Sigmoid colon (tissue), 7 donors: Measurements from ENCODE around the gene ADCY1. TPM values are rescaled to one million over a fixed set of nuclear protein-coding genes. Genes with fewer than 3 reads are reported as not detected.
A peak's percentile ranks its signal among the peaks of the same experiment; 100 is the strongest.

Experiments used
- DNase-seq: peaks from one replicate; pipeline ENCODE4 v3.0.0-alpha.2; 2019
- H3K27ac ChIP-seq, 4 donors: fragments of 200-600 bp; sonication (generic); one replicate each; pipeline ENCODE4 v1.5.1; 2016 to 2019; ENCODE audit warnings: mild to moderate bottlenecking in 1 of 4
- H3K27me3 ChIP-seq, 3 donors: fragments of 200-600 bp; sonication (generic); one replicate each; pipeline ENCODE4 v1.5.1; 2019; ENCODE audit warnings: mild to moderate bottlenecking in 1 of 3
- H3K36me3 ChIP-seq, 4 donors: fragments of 200-600 bp; sonication (generic); one replicate each; pipeline ENCODE4 v1.5.1; 2016 to 2019
- H3K4me1 ChIP-seq, 4 donors: fragments of 200-600 bp; sonication (generic); one replicate each; pipeline ENCODE4 v1.5.1; 2017 to 2019
- H3K4me3 ChIP-seq, 4 donors: fragments of 200-600 bp; sonication (generic); one replicate each; pipeline ENCODE4 v1.5.1; 2017 to 2019; ENCODE audit warnings: mild to moderate bottlenecking in 2 of 4, moderate library complexity in 1 of 4
- H3K9me3 ChIP-seq, 4 donors: fragments of 200-600 bp in 3 of 4; sonication (generic) in 3 of 4; one replicate each; pipeline versions ENCODE4 v1.5.1 to v1.6.1; 2013 to 2019
- EP300 ChIP-seq, 4 donors: sonication (generic); formaldehyde crosslinking; IDR thresholded peaks; one replicate each; pipeline ENCODE4 v1.6.1; 2017; ENCODE audit warnings: antibody characterized with exemption in 4 of 4
- POLR2A ChIP-seq, 2 donors: fragments of 450-650 bp; IDR thresholded peaks; one replicate each; pipeline ENCODE4 v1.6.1; 2016; ENCODE audit warnings: antibody characterized with exemption in 2 of 2, mild to moderate bottlenecking in 2 of 2, moderate library complexity in 2 of 2
- POLR2AphosphoS5 ChIP-seq, 4 donors: sonication (generic); formaldehyde crosslinking; IDR thresholded peaks; one replicate each; pipeline ENCODE4 v1.6.1; 2017; ENCODE audit warnings: antibody characterized with exemption in 4 of 4
- WGBS, 2 donors: extraction: QIAGEN DNeasy Blood & Tissue Kit; methylation state at CpG; one replicate each; pipeline ENCODE4 v1.1.7; 2013; 5-methylcytosine and 5-hydroxymethylcytosine counted together
- intact Hi-C: fragments of 100-400 bp; cut with DNase I; formaldehyde crosslinking; loops from one replicate; pipeline ENCODE4 v1.15.1; 2023
- polyA plus RNA-seq, 3 donors: library from polyadenylated mRNA; stranded (reverse); fragments of 200-250 nt; gene quantifications; one replicate each; pipeline ENCODE4 v1.2.3, GENCODE V29; 2013
- total RNA-seq, 4 donors: library from RNA; depleted of rRNA; stranded (reverse); fragments of >200 nt; gene quantifications; one replicate each; pipeline ENCODE4 v1.1.0, GENCODE V29; 2016
- TF ChIP-seq, protein P1 (sequence below), 4 experiments: fragments of 450-650 bp in 3 of 4; fragments of 200-600 bp in 1 of 4; IDR thresholded peaks; one replicate each; pipeline ENCODE4 v1.5.1; 2016 to 2019; ENCODE audit warnings: antibody characterized with exemption in 4 of 4, mild to moderate bottlenecking in 3 of 4, moderate library complexity in 2 of 4
- donor health status: healthy with polysubstance abuse.
- donor health status: Bipolar disorder and iron deficiency.
- donor health status: healthy.

ADCY1 gene
- total and polyA plus RNA-seq, 7 donors = 0.23 to 0.71 (median 0.55) TPM

DNA sequence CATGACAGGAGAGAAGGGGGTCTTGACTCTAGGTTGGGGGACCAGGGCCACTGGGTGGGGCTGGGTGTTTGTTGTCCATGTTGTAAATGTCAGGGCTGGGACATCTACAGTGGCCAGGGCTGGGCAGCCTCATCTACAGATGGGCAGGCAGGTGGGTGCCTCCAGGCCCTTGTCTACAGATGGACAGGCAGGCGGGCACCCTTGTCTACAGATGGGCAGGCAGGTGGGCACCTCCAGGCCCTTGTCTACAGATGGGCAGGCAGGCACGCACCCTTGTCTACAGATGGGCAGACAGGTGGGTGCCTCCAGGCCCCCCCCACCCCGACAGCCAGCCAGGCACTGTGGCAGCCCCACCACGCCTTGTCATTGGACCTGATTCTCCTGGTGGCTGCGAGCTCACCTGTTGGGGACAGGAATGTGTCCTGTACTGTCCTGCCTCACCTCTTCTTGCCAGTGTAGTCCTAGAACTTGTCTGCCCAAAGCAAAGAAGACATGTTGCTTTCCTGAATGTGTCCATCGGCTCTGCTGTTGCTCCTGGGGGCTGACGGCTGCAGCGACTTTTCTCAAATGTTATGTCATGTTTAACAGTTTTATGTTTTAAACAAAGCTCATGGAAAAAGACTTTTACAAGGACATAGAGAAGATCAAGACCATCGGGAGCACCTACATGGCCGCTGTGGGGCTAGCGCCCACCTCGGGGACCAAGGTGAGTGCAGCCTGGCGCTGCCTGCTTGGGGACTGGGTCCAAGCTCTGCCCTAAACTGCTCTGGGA lies 129.9 kb downstream of the ADCY1 start:
- WGBS, 2 donors = 83 to 89% methylated on average over 13 of the region's 13 CpGs
- DNase-seq = no peak
- H3K4me3 ChIP-seq = no peak overlapping the region
- H3K27me3 ChIP-seq = peaks cover 0 to 24% (median 0%) of the 10 kb centered on the region in 3 donors
- H3K27ac ChIP-seq = no peak overlapping the region
- no peak for TF ChIP-seq POLR2A (IDR thresholded peaks at IDR 0.05)
- no peak for TF ChIP-seq POLR2AphosphoS5 (IDR thresholded peaks at IDR 0.05)
- TF ChIP-seq, protein P1, sequence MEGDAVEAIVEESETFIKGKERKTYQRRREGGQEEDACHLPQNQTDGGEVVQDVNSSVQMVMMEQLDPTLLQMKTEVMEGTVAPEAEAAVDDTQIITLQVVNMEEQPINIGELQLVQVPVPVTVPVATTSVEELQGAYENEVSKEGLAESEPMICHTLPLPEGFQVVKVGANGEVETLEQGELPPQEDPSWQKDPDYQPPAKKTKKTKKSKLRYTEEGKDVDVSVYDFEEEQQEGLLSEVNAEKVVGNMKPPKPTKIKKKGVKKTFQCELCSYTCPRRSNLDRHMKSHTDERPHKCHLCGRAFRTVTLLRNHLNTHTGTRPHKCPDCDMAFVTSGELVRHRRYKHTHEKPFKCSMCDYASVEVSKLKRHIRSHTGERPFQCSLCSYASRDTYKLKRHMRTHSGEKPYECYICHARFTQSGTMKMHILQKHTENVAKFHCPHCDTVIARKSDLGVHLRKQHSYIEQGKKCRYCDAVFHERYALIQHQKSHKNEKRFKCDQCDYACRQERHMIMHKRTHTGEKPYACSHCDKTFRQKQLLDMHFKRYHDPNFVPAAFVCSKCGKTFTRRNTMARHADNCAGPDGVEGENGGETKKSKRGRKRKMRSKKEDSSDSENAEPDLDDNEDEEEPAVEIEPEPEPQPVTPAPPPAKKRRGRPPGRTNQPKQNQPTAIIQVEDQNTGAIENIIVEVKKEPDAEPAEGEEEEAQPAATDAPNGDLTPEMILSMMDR (IDR thresholded peaks at IDR 0.05) = no peak
- TF ChIP-seq EP300 (IDR thresholded peaks at IDR 0.05) = no peak
- H3K36me3 ChIP-seq = no peaks in the 10 kb centered on the region
- intact Hi-C loops = no loop called here
- H3K9me3 ChIP-seq = no peaks in the 10 kb centered on the region
- no peaks in the 10 kb centered on the region for H3K4me1 ChIP-seq

DNA sequence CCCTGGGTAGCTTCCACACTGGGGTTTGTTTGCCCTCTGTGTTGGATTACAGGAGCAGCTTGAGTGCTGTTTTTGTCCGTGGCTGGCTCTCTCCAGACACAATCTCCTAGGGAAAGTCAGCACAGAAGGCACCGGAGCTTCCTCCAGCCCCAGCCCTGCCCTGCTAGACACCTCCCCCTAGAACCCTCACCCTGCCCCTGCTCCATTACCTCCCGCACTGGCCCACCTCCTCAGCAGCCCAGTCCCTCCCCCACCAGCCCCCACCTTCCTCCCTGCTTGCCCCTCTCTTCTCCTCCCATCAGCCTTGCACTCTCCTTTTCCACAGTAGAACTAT lies 130.5 kb downstream of the ADCY1 start:
- Histone ChIP-seq H3K9me3 (no peaks in the 10 kb centered on the region), H3K36me3 (no peaks in the 10 kb centered on the region), H3K27ac (no peak overlapping the region), H3K4me1 (no peaks in the 10 kb centered on the region), H3K4me3 (no peak overlapping the region), H3K27me3 (peaks cover 0 to 24% (median 0%) of the 10 kb centered on the region in 3 donors)
- TF ChIP-seq POLR2AphosphoS5 (IDR thresholded peaks at IDR 0.05) (no peak), POLR2A (IDR thresholded peaks at IDR 0.05) (no peak), EP300 (IDR thresholded peaks at IDR 0.05) (no peak)
- TF ChIP-seq, protein P1 (IDR thresholded peaks at IDR 0.05) = no peak
- 79 to 84% methylated on average over 3 of the region's 3 CpGs for WGBS, 2 donors
- no peak for DNase-seq
- intact Hi-C loops = no loop called here

DNA sequence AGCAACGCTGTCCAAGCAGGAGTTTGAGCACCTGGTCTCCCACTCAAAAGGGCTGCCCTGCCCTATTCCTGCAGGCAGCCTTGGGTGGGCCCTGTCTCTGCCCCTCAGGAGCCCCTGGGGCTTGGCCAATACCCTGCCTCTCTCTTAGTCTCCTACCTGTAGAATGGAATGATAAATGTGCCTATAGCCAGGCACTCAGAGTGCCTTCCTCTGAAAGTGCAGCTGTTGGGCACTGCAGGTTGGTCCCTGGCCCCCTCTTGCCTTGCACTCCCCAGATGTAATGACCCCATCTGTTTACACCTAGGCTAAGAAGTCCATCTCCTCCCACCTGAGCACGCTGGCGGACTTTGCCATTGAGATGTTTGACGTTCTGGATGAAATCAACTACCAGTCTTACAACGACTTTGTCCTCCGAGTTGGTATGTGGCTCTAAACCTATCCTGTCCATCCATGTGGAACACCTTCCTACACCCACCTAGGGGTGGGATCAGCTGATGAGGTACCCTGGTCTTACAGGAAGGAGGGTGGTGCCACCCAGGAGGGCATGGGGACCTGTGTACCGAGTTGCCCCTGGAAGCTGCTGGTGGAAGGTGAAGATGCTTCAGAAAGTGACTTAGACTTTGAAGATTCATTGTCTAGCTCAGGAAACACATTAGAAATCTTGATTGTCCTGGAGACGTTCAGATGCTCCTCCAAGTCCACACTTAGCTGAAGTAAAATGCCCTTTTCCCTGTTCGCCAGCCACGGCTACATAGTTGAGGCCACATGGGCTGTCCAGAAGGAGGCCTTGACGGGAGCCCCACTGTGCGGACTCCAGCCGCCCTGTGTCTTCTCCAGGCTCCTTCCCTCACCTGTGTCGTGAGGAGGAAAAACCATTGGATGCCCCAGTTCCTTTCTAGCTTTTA lies 134.1 kb downstream of the ADCY1 start:
- WGBS, 2 donors = 88 to 90% methylated on average over 14 of the region's 14 CpGs
- Histone ChIP-seq H3K27ac (no peak overlapping the region), H3K27me3 (peaks cover 0 to 12% (median 0%) of the 10 kb centered on the region in 3 donors), H3K4me3 (no peak overlapping the region), H3K36me3 (no peaks in the 10 kb centered on the region), H3K9me3 (no peaks in the 10 kb centered on the region), H3K4me1 (no peaks in the 10 kb centered on the region)
- TF ChIP-seq, protein P1 (IDR thresholded peaks at IDR 0.05) = no peak
- TF ChIP-seq EP300 (IDR thresholded peaks at IDR 0.05) = no peak
- no peak for TF ChIP-seq POLR2A (IDR thresholded peaks at IDR 0.05)
- no peak for TF ChIP-seq POLR2AphosphoS5 (IDR thresholded peaks at IDR 0.05)
- intact Hi-C loops = no loop called here
- DNase-seq = peak; percentile 38

DNA sequence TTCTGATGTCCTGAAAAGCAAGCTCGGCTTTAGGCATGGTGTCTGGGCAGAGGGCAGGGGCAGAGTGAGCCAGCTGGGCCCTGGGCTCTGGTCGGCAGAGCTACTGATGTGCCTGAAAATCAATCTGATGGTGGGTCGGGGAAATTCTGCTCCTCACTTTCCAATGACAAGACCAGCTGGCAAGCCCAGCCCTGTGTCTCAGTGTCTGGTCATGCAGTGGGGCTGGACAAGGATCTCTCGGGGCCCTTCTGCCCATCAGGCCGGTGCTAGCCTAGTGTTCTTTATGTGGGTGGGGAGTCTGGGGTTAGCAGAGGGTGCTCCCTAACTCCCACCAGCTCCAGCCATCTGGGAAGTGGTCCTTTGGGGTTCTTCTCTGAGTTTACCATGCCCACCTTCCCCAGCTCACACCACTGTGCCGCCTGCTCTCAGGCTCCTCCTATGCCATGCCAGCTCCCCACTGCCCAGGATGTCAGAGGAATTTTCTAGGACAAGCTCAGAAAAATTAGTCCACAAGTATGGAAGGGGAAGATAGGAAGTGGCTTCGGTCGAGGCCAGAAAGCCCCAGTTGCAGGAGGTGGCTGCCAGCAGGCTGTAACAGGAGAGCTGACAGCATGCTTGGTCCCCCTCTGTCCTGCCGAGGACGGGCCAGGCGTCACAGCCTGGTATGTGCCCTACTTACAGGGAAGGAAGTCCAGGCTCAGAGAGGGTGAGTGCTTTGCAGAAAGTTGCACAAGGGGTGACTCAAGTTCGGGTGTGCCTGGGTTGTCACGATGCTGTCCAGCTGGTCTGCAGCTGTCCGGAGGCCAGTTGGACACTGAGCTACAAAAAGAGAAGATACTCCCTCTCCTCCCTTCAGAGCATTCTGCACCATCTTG lies 135.2 kb downstream of the ADCY1 start:
- Histone ChIP-seq H3K4me3 (no peak overlapping the region), H3K27ac (peak overlapping the region in 1 of 4 donors; percentile 46), H3K9me3 (no peaks in the 10 kb centered on the region), H3K36me3 (no peaks in the 10 kb centered on the region), H3K4me1 (no peaks in the 10 kb centered on the region), H3K27me3 (peaks cover 0 to 1% (median 0%) of the 10 kb centered on the region in 3 donors)
- TF ChIP-seq, protein P1 (IDR thresholded peaks at IDR 0.05) = no peak
- TF ChIP-seq POLR2AphosphoS5 (IDR thresholded peaks at IDR 0.05) = peak in 1 of 4 donors; percentile 24
- intact Hi-C loops = no loop called here
- WGBS, 2 donors = 83 to 87% methylated on average over 14 of the region's 14 CpGs
- DNase-seq = peak; percentile 78
